GM10847 (cell line): ENCODE data around the gene DENND6B.

Experiments
- POLR2A ChIP-seq: IDR thresholded peaks from 2 replicates; pipeline ENCODE4 v1.6.1; 2011; ENCODE audit not compliant: insufficient read length; ENCODE audit errors: extremely low read depth

Gene DENND6B

DNA sequence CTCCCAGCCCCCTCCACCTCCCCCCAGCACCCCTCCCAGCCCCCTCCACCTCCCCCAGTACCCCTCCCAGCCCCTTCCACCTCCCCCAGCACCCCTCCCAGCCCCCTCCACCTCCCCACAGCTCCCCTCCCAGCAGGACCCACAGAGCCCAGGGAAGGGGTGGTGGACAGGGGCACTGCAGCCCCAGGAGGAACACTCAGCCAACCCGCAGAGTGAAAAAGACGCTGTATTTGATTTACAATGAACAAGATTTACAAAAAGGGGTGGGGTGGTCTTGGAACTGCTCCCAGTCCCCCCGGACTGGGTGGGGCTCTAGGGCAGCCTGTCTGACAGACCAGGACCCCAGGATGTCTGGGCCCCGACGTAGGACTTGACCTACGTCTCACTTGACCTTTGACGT is 52.0 kb downstream of the DENND6B start:
- TF ChIP-seq POLR2A = no peak

GRCh38 chr22:50274311-50274710 is 52.5 kb downstream of the DENND6B start:
- no peak for TF ChIP-seq POLR2A

DNA sequence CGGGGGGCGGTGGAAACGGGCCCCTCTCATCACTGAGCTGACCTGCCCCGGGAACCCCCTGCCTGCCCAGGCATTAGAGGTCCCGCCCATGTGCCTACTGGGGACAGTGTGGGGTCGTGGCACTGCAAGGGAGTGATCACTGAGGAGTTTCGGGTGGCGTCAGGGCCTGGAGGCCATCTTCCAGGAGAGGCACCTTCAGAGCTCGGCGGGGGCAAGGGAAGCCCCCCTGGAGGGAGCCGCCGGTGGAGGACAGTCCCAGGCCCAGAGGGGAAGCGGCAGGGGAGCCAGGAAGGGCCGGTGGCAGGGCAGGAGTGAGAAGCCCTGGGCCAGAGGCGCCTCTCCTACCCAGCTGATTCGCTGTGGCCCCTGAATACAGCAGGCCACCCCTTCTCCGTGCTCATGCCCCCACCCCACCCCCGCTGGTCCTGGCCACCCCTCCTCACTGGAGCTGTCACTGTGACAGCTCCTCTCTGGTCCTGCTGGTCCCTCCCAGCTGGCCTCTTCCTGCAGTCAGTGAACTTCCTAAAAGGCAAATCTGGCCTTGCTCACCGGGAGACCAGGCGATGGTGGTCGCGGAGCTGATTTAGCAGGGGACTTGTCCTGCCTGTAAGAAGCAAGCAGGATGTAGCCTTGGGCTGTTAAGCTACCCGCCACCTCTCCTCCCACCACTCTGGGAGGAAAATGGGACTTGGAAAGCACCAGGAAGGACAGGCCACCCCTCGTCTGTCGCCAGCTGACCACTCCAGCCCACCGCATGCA is 54.6 kb downstream of the DENND6B start:
- TF ChIP-seq POLR2A = no peak

GRCh38 chr22:50271519-50271970 is 55.3 kb downstream of the DENND6B start:
- no peak for TF ChIP-seq POLR2A

DNA sequence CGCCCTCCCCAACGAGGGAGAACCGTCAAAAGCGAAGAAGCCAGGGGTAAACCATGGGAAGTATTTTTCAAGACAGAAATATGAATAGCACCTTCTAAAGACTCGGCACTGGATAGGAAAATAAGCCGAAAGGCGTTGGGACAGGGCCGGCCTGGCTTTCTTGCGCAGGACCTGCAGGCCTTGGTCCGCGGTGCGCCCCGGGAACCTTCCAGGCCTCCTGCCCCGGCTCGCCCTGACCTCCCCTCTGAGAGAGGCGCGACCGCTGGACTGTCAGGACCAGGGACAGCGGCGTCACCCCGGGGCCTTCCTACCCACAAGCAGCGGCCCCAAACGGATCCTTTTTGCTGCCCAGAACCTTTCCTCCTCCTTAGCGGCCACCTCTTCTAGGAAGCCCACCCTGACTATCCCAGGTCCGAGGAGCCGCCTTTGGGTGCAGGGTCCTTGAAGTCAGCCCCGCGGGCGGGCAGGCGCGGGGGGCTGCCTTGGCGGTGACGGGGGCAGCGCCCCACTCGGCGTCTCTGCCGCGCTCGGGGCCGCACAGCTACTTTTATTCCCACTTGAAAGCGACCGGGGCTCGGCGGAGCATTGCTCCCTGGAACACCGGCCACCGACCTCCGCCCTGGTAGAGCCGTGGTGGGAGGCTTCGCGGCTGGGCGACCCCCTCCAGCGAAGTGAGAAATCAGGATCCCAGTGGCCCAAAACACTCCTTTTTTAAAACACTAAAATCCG is 56.0 kb downstream of the DENND6B start:
- TF ChIP-seq POLR2A = no peak

GRCh38 chr22:50269970-50270665 is 56.7 kb downstream of the DENND6B start, which contains the start of gene MAPK11:
TSS of gene MAPK11 (minus strand) at chr22:50270380. CDS start at chr22:50270292, 88 bp downstream.
- no peak for TF ChIP-seq POLR2A

DNA sequence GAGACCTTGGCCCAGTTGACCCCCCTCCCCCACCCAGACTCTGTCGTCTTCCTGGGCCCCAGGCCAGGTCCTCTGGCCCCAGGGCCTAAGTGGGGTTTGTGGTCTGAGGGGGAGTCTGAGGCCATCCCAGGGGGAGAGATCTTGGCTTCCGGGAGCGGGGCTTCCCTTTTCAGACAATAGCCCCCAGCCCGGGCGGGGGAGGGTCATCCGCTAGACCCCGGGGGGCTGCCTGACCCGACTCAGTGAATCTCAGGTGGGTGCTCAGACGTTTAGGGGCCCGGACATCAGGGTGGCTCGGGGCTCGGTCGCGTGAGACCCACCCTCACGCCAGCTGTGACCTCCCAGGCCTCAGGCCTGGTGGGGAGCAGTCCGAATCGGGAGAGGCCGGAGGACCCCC is 57.2 kb downstream of the DENND6B start:
- TF ChIP-seq POLR2A = no peak

GRCh38 chr22:50268655-50269113 is 58.1 kb downstream of the DENND6B start:
- TF ChIP-seq POLR2A = no peak

- no peak for TF ChIP-seq POLR2A
Observed at GRCh38 chr22:50267591-50268390, 59.0 kb downstream of the DENND6B start.

- TF ChIP-seq POLR2A = no peak
Observed at GRCh38 chr22:50266994-50267393, 59.8 kb downstream of the DENND6B start.

GRCh38 chr22:50264946-50265669 is 61.7 kb downstream of the DENND6B start:
- TF ChIP-seq POLR2A = no peak

DNA sequence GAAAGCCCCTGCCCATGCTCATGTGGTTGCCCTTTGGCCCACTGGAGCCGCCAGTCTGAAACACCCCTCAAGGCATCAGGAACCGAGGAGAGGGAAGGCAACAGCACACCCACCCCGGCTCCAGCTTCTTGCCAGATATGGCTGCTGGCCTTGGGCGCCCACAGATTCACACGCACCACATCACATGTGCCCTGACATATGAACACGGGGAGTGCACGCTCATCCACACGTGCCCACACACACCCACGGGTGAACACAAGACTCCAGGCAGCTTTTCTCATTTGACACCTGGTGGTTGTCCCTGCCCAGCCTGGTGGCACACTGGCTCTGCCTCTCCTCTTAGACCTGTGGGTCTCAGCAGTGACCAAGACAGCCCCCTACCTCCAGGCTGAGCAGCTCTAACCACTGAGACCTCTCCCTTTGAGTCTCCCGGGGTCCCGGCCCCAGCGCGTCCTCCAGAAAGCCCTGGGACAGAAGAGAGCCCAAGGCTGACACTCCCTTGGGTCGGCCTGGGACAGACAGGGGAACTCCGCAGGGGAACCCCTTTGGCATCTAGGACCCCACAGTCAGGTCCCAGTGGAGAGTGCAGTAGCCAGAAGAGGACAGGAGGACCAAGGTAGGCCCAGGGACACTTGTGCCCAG is 62.6 kb downstream of the DENND6B start:
- no peak for TF ChIP-seq POLR2A

GRCh38 chr22:50262973-50263617 is 63.7 kb downstream of the DENND6B start:
- TF ChIP-seq POLR2A = no peak
